K562 (cell line): Measurements from ENCODE around the gene PAM. TPM values are rescaled to one million over a fixed set of nuclear protein-coding genes. Genes with fewer than 3 reads are reported as not detected.

Experiments
- ATF6 ChIP-seq: sonication (generic); formaldehyde crosslinking; IDR thresholded peaks from 2 replicates; pipeline ENCODE4 v1.4.0; 2020; ENCODE audit warnings: mild to moderate bottlenecking, missing genetic modification reagents
- BACH1 ChIP-seq: fragments of 200-800 bp; sonication (Bioruptor generic); IDR thresholded peaks from 2 replicates; pipeline ENCODE4 v1.6.1; 2016; ENCODE audit warnings: missing genetic modification characterization, missing compliant biosample characterization
- CBFA2T3 ChIP-seq: fragments of 450-650 bp; IDR thresholded peaks from 2 replicates; pipeline ENCODE4 v1.6.1; 2017
- DDX20 ChIP-seq: fragments of 450-650 bp; IDR thresholded peaks from 2 replicates; pipeline ENCODE4 v1.6.1; 2016; ENCODE audit warnings: missing genetic modification characterization, low read depth, mild to moderate bottlenecking, missing compliant biosample characterization, moderate library complexity
- GABPA ChIP-seq: fragments of 200-800 bp; sonication (Bioruptor generic); conservative IDR thresholded peaks from 2 replicates; pipeline ENCODE4 v1.6.1; 2016; ENCODE audit warnings: low read depth, missing genetic modification characterization, missing compliant biosample characterization
- GMEB1 ChIP-seq: fragments of 250-450 bp; sonication (Bioruptor Pico); IDR thresholded peaks from 2 replicates; pipeline ENCODE4 v1.4.0; 2020; ENCODE audit warnings: mild to moderate bottlenecking
- MAFG ChIP-seq: fragments of 450-650 bp; conservative IDR thresholded peaks from 2 replicates; pipeline ENCODE4 v1.6.1; 2016; ENCODE audit warnings: missing genetic modification characterization, missing compliant biosample characterization
- MNT ChIP-seq, 2 experiments: fragments of 450-650 bp; conservative IDR thresholded peaks; 2 replicates each; pipeline ENCODE4 v1.6.1; 2017; ENCODE audit warnings: mild to moderate bottlenecking in 2 of 2, moderate library complexity in 2 of 2
- REST ChIP-seq, 2 experiments: fragments of 450-650 bp; formaldehyde crosslinking in 1 of 2; IDR thresholded peaks; 2 replicates each; pipeline versions ENCODE4 v1.4.0 to v1.6.1; 2014 to 2020; ENCODE audit warnings: mild to moderate bottlenecking in 2 of 2, borderline replicate concordance in 1 of 2, low read depth in 1 of 2
- ZNF134 ChIP-seq: fragments of 250-450 bp; sonication (Bioruptor Pico); conservative IDR thresholded peaks from 2 replicates; pipeline ENCODE4 v1.4.0; 2020
- ZNF57 ChIP-seq: fragments of 450-650 bp; formaldehyde crosslinking; IDR thresholded peaks from 2 replicates; pipeline ENCODE4 v1.4.0; 2020; ENCODE audit warnings: mild to moderate bottlenecking, moderate library complexity
- ZNF584 ChIP-seq: fragments of 200-800 bp; sonication (Bioruptor generic); IDR thresholded peaks from 2 replicates; pipeline ENCODE4 v1.6.1; 2016; ENCODE audit warnings: low read depth, mild to moderate bottlenecking, missing genetic modification characterization, missing compliant biosample characterization
- polyA plus RNA-seq, 8 experiments: library from polyadenylated mRNA; depleted of rRNA in 4 of 8; stranded (reverse) in 5 of 8; unstranded in 3 of 8; fragments of >200 nt; fragmentation: Nextera tagmentation in 2 of 8; fragmentation: Illumina TruSeq in 1 of 8; extraction: Ambion mirVana in 2 of 8; extraction: Trizol in 1 of 8; gene quantifications; 2 replicates each; pipeline versions ENCODE4 v1.2.1 to v1.2.3, GENCODE V29; 2011 to 2014; ENCODE audit warnings: inconsistent platforms in 1 of 8, missing spikeins in 1 of 8
- total RNA-seq, 7 experiments: library from RNA; depleted of rRNA in 6 of 7; stranded (reverse); fragments of >200 nt in 6 of 7; fragmentation: Illumina TruSeq in 2 of 7; extraction: Trizol in 2 of 7; gene quantifications; 2 replicates each; pipeline versions ENCODE4 v1.2.1 to v1.2.3, GENCODE V29; 2011 to 2021; ENCODE audit warnings: low replicate concordance in 1 of 7

The PAM gene
- total and polyA plus RNA-seq, 9 of the 15 experiments (the other 6 are each of a cell fraction or from before 2014, with no cell fraction given): 0.39 to 3.1 (median 0.77) TPM

- TF ChIP-seq ATF6 (no peak), ZNF584 (CRISPR knock-in tag) (peak; percentile 99), ZNF57 (CRISPR knock-in tag) (peak; percentile 81), CBFA2T3 (peak; percentile 30), GABPA (peak; percentile 36; the same call in 1 of the 2 replicates), MNT (conservative IDR thresholded peaks at IDR 0.05) (no peak; a peak in 1 of 4 replicates), DDX20 (tag) (peak; percentile 96), REST (IDR thresholded peaks at IDR 0.05; ENCODE audit: borderline replicate concordance) (no peak), REST (CRISPR knock-in tag; IDR thresholded peaks at IDR 0.05; ENCODE audit: low read depth) (peak; percentile 75; the same call in 1 of the 2 replicates), BACH1 (peak; percentile 95), ZNF134 (peak; percentile 77), MAFG (tag) (0 out of 2 replicates have a peak, but pooled peaks have one; percentile 17), GMEB1 (CRISPR knock-in tag) (peak; percentile 62)
These were observed 302.4 kb downstream of the PAM start (continued) for GRCh38 chr5:103057208-103058130.
